H9 (cell line): Measurements from ENCODE around the gene HCRTR1. TPM values are rescaled to one million over a fixed set of nuclear protein-coding genes. Genes with fewer than 3 reads are reported as not detected.

ENCODE experiments used
- DNase-seq: peaks from one replicate; pipeline ENCODE4 v3.0.0-alpha.2; 2017
- H2AFZ ChIP-seq: one replicate; pipeline ENCODE4 v1.6.1; 2013; ENCODE audit warnings: mild to moderate bottlenecking, low read length, control low read depth, moderate library complexity
- H2AK5ac ChIP-seq: 2 replicates; pipeline ENCODE4 v1.6.1; 2013; ENCODE audit warnings: low read length, control low read depth, mixed read lengths; ENCODE audit not compliant: insufficient read length
- H2BK120ac ChIP-seq: one replicate; pipeline ENCODE4 v1.6.1; 2013; ENCODE audit warnings: low read depth, mild to moderate bottlenecking, low read length, control low read depth, inconsistent platforms; ENCODE audit not compliant: poor library complexity, severe bottlenecking
- H2BK12ac ChIP-seq: 2 replicates; pipeline ENCODE4 v1.6.1; 2013; ENCODE audit warnings: low read length, control low read depth, mixed read lengths, low read depth; ENCODE audit not compliant: insufficient read length
- H2BK15ac ChIP-seq: 2 replicates; pipeline ENCODE4 v1.6.1; 2013; ENCODE audit warnings: low read depth, low read length, control low read depth
- H2BK20ac ChIP-seq: one replicate; pipeline ENCODE4 v1.6.1; 2013; ENCODE audit warnings: low read depth, mild to moderate bottlenecking, low read length, control low read depth, inconsistent platforms; ENCODE audit not compliant: poor library complexity, severe bottlenecking
- H2BK5ac ChIP-seq: 2 replicates; pipeline ENCODE4 v1.6.1; 2013; ENCODE audit warnings: low read length, control low read depth, mixed read lengths; ENCODE audit not compliant: insufficient read length
- H3K14ac ChIP-seq: 2 replicates; pipeline ENCODE4 v1.6.1; 2013; ENCODE audit warnings: low read length, control low read depth; ENCODE audit not compliant: insufficient read depth
- H3K18ac ChIP-seq: 2 replicates; pipeline ENCODE4 v1.6.1; 2013; ENCODE audit warnings: low read depth, mild to moderate bottlenecking, mixed read lengths, low read length, control low read depth; ENCODE audit not compliant: insufficient read length
- H3K23ac ChIP-seq: 2 replicates; pipeline ENCODE4 v1.6.1; 2013; ENCODE audit warnings: low read length, control low read depth, mixed read lengths, low read depth; ENCODE audit not compliant: insufficient read length
- H3K23me2 ChIP-seq: 2 replicates; pipeline ENCODE4 v1.6.1; 2013; ENCODE audit warnings: low read depth, mild to moderate bottlenecking, mixed read lengths, low read length, control low read depth; ENCODE audit not compliant: insufficient read length, poor library complexity, severe bottlenecking
- H3K27ac ChIP-seq: 2 replicates; pipeline ENCODE4 v1.5.1; 2013; ENCODE audit warnings: low read length, control low read depth, mixed read lengths, low read depth; ENCODE audit not compliant: insufficient read length
- H3K27me3 ChIP-seq: 2 replicates; pipeline ENCODE4 v1.6.1; 2013; ENCODE audit warnings: low read length, control low read depth, inconsistent platforms; ENCODE audit not compliant: insufficient read depth
- H3K4ac ChIP-seq: 2 replicates; pipeline ENCODE4 v1.6.1; 2013; ENCODE audit warnings: low read depth, mild to moderate bottlenecking, control low read depth, inconsistent platforms, low read length, moderate library complexity
- H3K4me1 ChIP-seq: 2 replicates; pipeline ENCODE4 v1.6.1; 2013; ENCODE audit warnings: low read length, control low read depth, inconsistent platforms; ENCODE audit not compliant: insufficient read depth
- H3K4me2 ChIP-seq: 2 replicates; pipeline ENCODE4 v1.6.1; 2013; ENCODE audit warnings: low read length, control low read depth, mixed read lengths; ENCODE audit not compliant: insufficient read length, insufficient read depth
- H3K56ac ChIP-seq: 2 replicates; pipeline ENCODE4 v1.6.1; 2013; ENCODE audit warnings: low read depth, mild to moderate bottlenecking, mixed read lengths, low read length, control low read depth; ENCODE audit not compliant: insufficient read length
- H3K79me1 ChIP-seq: 2 replicates; pipeline ENCODE4 v1.6.1; 2013; ENCODE audit warnings: low read depth, mild to moderate bottlenecking, moderate library complexity, low read length, control low read depth, inconsistent platforms; ENCODE audit not compliant: insufficient read depth, poor library complexity, severe bottlenecking
- H3K79me2 ChIP-seq: 2 replicates; pipeline ENCODE4 v1.6.1; 2013; ENCODE audit warnings: low read length, control low read depth, inconsistent platforms; ENCODE audit not compliant: insufficient read depth
- H3K9ac ChIP-seq: 2 replicates; pipeline ENCODE4 v1.6.1; 2013; ENCODE audit warnings: low read length, control low read depth, mixed read lengths; ENCODE audit not compliant: insufficient read length; ENCODE audit errors: extremely low read depth
- H3K9me3 ChIP-seq: one replicate; pipeline ENCODE4 v1.6.1; 2013; ENCODE audit warnings: low read depth, low read length, inconsistent platforms; ENCODE audit not compliant: control insufficient read depth
- H3T11ph ChIP-seq: one replicate; pipeline ENCODE4 v1.6.1; 2013; ENCODE audit warnings: mild to moderate bottlenecking, low read length, control low read depth, inconsistent platforms
- H4K20me1 ChIP-seq: one replicate; pipeline ENCODE4 v1.6.1; 2013; ENCODE audit not compliant: control insufficient read depth, insufficient read length, insufficient read depth
- H4K5ac ChIP-seq: 2 replicates; pipeline ENCODE4 v1.6.1; 2013; ENCODE audit warnings: low read depth, mild to moderate bottlenecking, mixed read lengths, low read length, control low read depth; ENCODE audit not compliant: insufficient read length
- H4K8ac ChIP-seq: replicated peaks from 2 replicates; pipeline ENCODE4 v1.6.1; 2013; ENCODE audit warnings: low read length, control low read depth, mixed read lengths, low read depth; ENCODE audit not compliant: insufficient read length
- H4K91ac ChIP-seq: 2 replicates; pipeline ENCODE4 v1.6.1; 2013; ENCODE audit warnings: low read depth, mild to moderate bottlenecking, moderate library complexity, mixed read lengths, low read length, control low read depth; ENCODE audit not compliant: insufficient read length
- H3K27ac Mint-ChIP-seq, 3 experiments: 2 replicates in 2 of 3; 3 replicates in 1 of 3; pipeline ENCODE4 v1.8.0; 2020 to 2021; ENCODE audit warnings: mixed read lengths in 3 of 3, mild to moderate bottlenecking in 1 of 3, moderate library complexity in 1 of 3
- H3K27me3 Mint-ChIP-seq: 2 replicates; pipeline ENCODE4 v1.8.0; 2021; ENCODE audit warnings: low read depth, mild to moderate bottlenecking, moderate library complexity, mixed read lengths
- H3K36me3 Mint-ChIP-seq, 3 experiments: 2 replicates in 2 of 3; 3 replicates in 1 of 3; pipeline ENCODE4 v1.8.0; 2020 to 2021; ENCODE audit warnings: low read depth in 3 of 3, mixed read lengths in 3 of 3; ENCODE audit not compliant: insufficient read depth in 1 of 3
- H3K4me1 Mint-ChIP-seq, 2 experiments: 2 replicates each; pipeline ENCODE4 v1.8.0; 2020; ENCODE audit warnings: mixed read lengths in 2 of 2
- H3K4me3 Mint-ChIP-seq, 2 experiments: 2 replicates in 1 of 2; 3 replicates in 1 of 2; pipeline ENCODE4 v1.8.0; 2020 to 2021; ENCODE audit warnings: mild to moderate bottlenecking in 2 of 2, mixed read lengths in 2 of 2, moderate library complexity in 1 of 2
- H3K9me3 Mint-ChIP-seq, 2 experiments: 2 replicates in 1 of 2; 3 replicates in 1 of 2; pipeline ENCODE4 v1.8.0; 2020; ENCODE audit warnings: mild to moderate bottlenecking in 2 of 2, mixed read lengths in 2 of 2, moderate library complexity in 1 of 2
- WGBS: extraction: QIAGEN DNeasy Blood & Tissue Kit; methylation state at CpG from one replicate; pipeline ENCODE4 v1.1.7; 2013; ENCODE audit warnings: missing lambda C conversion rate, low lambda C conversion rate, mixed read lengths; ENCODE audit not compliant: insufficient read length; ENCODE audit errors: extremely low coverage; 5-methylcytosine and 5-hydroxymethylcytosine counted together
- total RNA-seq: library from RNA; stranded (reverse); gene quantifications from 2 replicates; pipeline ENCODE4 v1.2.1, GENCODE V29; 2021
- TF ChIP-seq, protein P1 (sequence below): fragments of 200-600 bp; sonication (generic); conservative IDR thresholded peaks from 3 replicates; pipeline ENCODE4 v1.8.0; 2021; ENCODE audit warnings: antibody characterized with exemption, mild to moderate bottlenecking

The HCRTR1 gene
- total RNA-seq, 1 experiment from 2014 or later: not detected

DNA sequence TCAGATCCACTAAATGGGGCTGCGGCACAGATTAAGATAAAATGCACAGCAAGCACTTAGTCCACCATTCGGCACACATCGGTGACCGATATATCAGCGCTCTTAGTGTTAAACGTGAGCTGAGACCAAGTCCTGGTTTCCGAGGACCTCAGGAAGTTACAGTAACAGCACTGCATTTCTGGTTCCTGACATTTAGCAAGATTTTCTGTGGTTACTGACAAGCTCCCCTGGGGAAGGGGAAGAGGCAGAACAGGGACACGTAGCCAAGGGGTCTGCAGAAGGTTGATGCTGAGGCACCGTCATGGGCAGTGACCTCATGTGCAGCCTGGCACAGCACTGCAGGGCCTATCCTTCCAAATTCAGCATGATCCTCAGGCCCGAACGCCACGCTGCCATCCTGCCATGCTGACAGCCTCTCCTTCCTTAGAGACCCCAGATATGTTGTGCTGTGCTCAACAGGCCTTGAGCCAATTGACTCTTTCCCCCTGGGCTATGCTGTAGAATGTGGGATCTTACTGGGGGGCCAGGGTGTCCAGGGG is 40.6 kb downstream of the HCRTR1 start:
- Histone ChIP-seq H2AK5ac (no peak overlapping the region), H4K5ac (no peak overlapping the region), H2BK20ac (no peak overlapping the region), H3K18ac (no peak overlapping the region), H4K91ac (no peak overlapping the region), H3K4me1 (no peaks in the 10 kb centered on the region), H3K14ac (no peak overlapping the region), H2BK15ac (no peak overlapping the region), H2AFZ (no peak overlapping the region), H4K8ac (no peak overlapping the region), H3K27me3 (no peaks in the 10 kb centered on the region), H3K23ac (no peak overlapping the region), H3K79me2 (no peaks in the 10 kb centered on the region), H3T11ph (no peak overlapping the region), H3K4me2 (no peak overlapping the region), H3K23me2 (no peaks in the 10 kb centered on the region), H3K9me3 (no peaks in the 10 kb centered on the region), H3K9ac (no peak overlapping the region), H3K4ac (no peak overlapping the region), H3K56ac (no peak overlapping the region), H3K27ac (no peak overlapping the region), H2BK12ac (no peak overlapping the region), H2BK120ac (no peak overlapping the region), H2BK5ac (no peak overlapping the region), H4K20me1 (no peaks in the 10 kb centered on the region), H3K79me1 (no peaks in the 10 kb centered on the region)
- Mint-ChIP-seq H3K36me3 (no peaks in the 10 kb centered on the region; a peak in 1 of 7 replicates), H3K27ac (peak overlapping the region in 1 of 3 experiments; percentile 83; a peak in 1 of 7 replicates), H3K9me3 (no peaks in the 10 kb centered on the region), H3K4me3 (no peak overlapping the region), H3K27me3 (peaks cover 3% of the 10 kb centered on the region), H3K4me1 (peaks cover 0 to 1% of the 10 kb centered on the region in 2 experiments; a peak in 1 of 4 replicates)
- DNase-seq: no peak
- WGBS: no CpG with 5 or more reads among the region's 12 CpGs
- TF ChIP-seq, protein P1, sequence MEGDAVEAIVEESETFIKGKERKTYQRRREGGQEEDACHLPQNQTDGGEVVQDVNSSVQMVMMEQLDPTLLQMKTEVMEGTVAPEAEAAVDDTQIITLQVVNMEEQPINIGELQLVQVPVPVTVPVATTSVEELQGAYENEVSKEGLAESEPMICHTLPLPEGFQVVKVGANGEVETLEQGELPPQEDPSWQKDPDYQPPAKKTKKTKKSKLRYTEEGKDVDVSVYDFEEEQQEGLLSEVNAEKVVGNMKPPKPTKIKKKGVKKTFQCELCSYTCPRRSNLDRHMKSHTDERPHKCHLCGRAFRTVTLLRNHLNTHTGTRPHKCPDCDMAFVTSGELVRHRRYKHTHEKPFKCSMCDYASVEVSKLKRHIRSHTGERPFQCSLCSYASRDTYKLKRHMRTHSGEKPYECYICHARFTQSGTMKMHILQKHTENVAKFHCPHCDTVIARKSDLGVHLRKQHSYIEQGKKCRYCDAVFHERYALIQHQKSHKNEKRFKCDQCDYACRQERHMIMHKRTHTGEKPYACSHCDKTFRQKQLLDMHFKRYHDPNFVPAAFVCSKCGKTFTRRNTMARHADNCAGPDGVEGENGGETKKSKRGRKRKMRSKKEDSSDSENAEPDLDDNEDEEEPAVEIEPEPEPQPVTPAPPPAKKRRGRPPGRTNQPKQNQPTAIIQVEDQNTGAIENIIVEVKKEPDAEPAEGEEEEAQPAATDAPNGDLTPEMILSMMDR: no peak
